Neuronal stem cell (in vitro differentiated cells): Measurements from ENCODE around the gene EIF4A3.

ENCODE experiments used
- DNase-seq: peaks from one replicate; pipeline ENCODE4 v3.0.0-alpha.2; 2013; ENCODE audit warnings: low spot score
- H2AFZ ChIP-seq: one replicate; pipeline ENCODE4 v1.6.1; 2013; ENCODE audit warnings: mild to moderate bottlenecking, low read length, inconsistent platforms
- H2AK5ac ChIP-seq: 2 replicates; pipeline ENCODE4 v1.6.1; 2013; ENCODE audit warnings: low read depth, mild to moderate bottlenecking, inconsistent platforms, low read length, moderate library complexity, mixed read lengths
- H2BK120ac ChIP-seq: 2 replicates; pipeline ENCODE4 v1.6.1; 2013; ENCODE audit warnings: low read depth, mild to moderate bottlenecking, inconsistent platforms, low read length, moderate library complexity, mixed read lengths
- H2BK12ac ChIP-seq: one replicate; pipeline ENCODE4 v1.6.1; 2013; ENCODE audit warnings: low read length, inconsistent platforms
- H2BK15ac ChIP-seq: 2 replicates; pipeline ENCODE4 v1.6.1; 2013; ENCODE audit warnings: mild to moderate bottlenecking, low read length, inconsistent platforms, mixed read lengths
- H2BK5ac ChIP-seq: one replicate; pipeline ENCODE4 v1.6.1; 2013; ENCODE audit warnings: inconsistent platforms, mild to moderate bottlenecking, low read length, moderate library complexity
- H3K14ac ChIP-seq: one replicate; pipeline ENCODE4 v1.6.1; 2013; ENCODE audit warnings: low read length, inconsistent platforms
- H3K18ac ChIP-seq: 2 replicates; pipeline ENCODE4 v1.6.1; 2013; ENCODE audit warnings: low read length, inconsistent platforms
- H3K23ac ChIP-seq: 2 replicates; pipeline ENCODE4 v1.6.1; 2013; ENCODE audit warnings: low read depth, mild to moderate bottlenecking, mixed read lengths, low read length, inconsistent platforms; ENCODE audit not compliant: poor library complexity
- H3K27ac ChIP-seq: replicated peaks from 3 replicates; pipeline ENCODE4 v1.5.1; 2013; ENCODE audit warnings: low read length, inconsistent platforms
- H3K27me3 ChIP-seq, 3 experiments: 2 replicates each; pipeline ENCODE4 v1.6.1; 2013; ENCODE audit warnings: low read length in 3 of 3, mild to moderate bottlenecking in 2 of 3, inconsistent platforms in 1 of 3, low read depth in 1 of 3, mixed read lengths in 1 of 3, moderate library complexity in 1 of 3; ENCODE audit not compliant: control insufficient read depth in 3 of 3, insufficient read depth in 3 of 3
- H3K36me3 ChIP-seq, 2 donors: replicated peaks in 1 of 2; 2 replicates each; pipeline ENCODE4 v1.6.1; 2013; ENCODE audit warnings: low read length in 2 of 2; ENCODE audit not compliant: control insufficient read depth in 2 of 2, insufficient read depth in 2 of 2
- H3K4ac ChIP-seq: 2 replicates; pipeline ENCODE4 v1.6.1; 2013; ENCODE audit warnings: inconsistent platforms, mild to moderate bottlenecking, low read length, moderate library complexity
- H3K4me1 ChIP-seq, 2 donors: 1 replicate in 1 of 2; 2 replicates in 1 of 2; pipeline ENCODE4 v1.6.1; 2013; ENCODE audit warnings: low read length in 2 of 2, low read depth in 1 of 2; ENCODE audit not compliant: control insufficient read depth in 2 of 2, insufficient read depth in 1 of 2
- H3K4me2 ChIP-seq: one replicate; pipeline ENCODE4 v1.6.1; 2013; ENCODE audit warnings: mild to moderate bottlenecking, low read length, inconsistent platforms; ENCODE audit not compliant: insufficient read depth, poor library complexity, severe bottlenecking
- H3K4me3 ChIP-seq, 2 donors: 2 replicates each; pipeline ENCODE4 v1.5.1; 2013; ENCODE audit warnings: low read length in 2 of 2, mild to moderate bottlenecking in 2 of 2, inconsistent platforms in 1 of 2, moderate library complexity in 1 of 2
- H3K79me1 ChIP-seq: one replicate; pipeline ENCODE4 v1.6.1; 2013; ENCODE audit warnings: low read depth, mild to moderate bottlenecking, inconsistent platforms, low read length, moderate library complexity
- H3K9ac ChIP-seq: one replicate; pipeline ENCODE4 v1.6.1; 2013; ENCODE audit warnings: mild to moderate bottlenecking, low read depth, low read length, inconsistent platforms; ENCODE audit not compliant: poor library complexity
- H3K9me3 ChIP-seq, 2 donors: replicated peaks in 1 of 2; 2 replicates each; pipeline versions ENCODE3 to v1.6.1; 2013; ENCODE audit warnings: low read length in 2 of 2, mild to moderate bottlenecking in 2 of 2, inconsistent platforms in 1 of 2, low read depth in 1 of 2, mixed read lengths in 1 of 2, moderate library complexity in 1 of 2; ENCODE audit not compliant: control insufficient read depth in 2 of 2, insufficient read depth in 1 of 2
- H4K8ac ChIP-seq: one replicate; pipeline ENCODE4 v1.6.1; 2013; ENCODE audit warnings: low read depth, mild to moderate bottlenecking, inconsistent platforms, low read length, moderate library complexity
- H4K91ac ChIP-seq: one replicate; pipeline ENCODE4 v1.6.1; 2013; ENCODE audit warnings: low read length, low read depth, mild to moderate bottlenecking, inconsistent platforms; ENCODE audit not compliant: poor library complexity
- WGBS, 2 donors: extraction: QIAGEN DNeasy Blood & Tissue Kit; methylation state at CpG; one replicate each; pipeline ENCODE4 v1.1.7; 2013; ENCODE audit warnings: missing lambda C conversion rate in 2 of 2, mixed read lengths in 1 of 2; ENCODE audit not compliant: insufficient read length in 2 of 2, insufficient replicate concordance in 1 of 2; ENCODE audit errors: extremely low coverage in 2 of 2; 5-methylcytosine and 5-hydroxymethylcytosine counted together

Gene EIF4A3

DNA sequence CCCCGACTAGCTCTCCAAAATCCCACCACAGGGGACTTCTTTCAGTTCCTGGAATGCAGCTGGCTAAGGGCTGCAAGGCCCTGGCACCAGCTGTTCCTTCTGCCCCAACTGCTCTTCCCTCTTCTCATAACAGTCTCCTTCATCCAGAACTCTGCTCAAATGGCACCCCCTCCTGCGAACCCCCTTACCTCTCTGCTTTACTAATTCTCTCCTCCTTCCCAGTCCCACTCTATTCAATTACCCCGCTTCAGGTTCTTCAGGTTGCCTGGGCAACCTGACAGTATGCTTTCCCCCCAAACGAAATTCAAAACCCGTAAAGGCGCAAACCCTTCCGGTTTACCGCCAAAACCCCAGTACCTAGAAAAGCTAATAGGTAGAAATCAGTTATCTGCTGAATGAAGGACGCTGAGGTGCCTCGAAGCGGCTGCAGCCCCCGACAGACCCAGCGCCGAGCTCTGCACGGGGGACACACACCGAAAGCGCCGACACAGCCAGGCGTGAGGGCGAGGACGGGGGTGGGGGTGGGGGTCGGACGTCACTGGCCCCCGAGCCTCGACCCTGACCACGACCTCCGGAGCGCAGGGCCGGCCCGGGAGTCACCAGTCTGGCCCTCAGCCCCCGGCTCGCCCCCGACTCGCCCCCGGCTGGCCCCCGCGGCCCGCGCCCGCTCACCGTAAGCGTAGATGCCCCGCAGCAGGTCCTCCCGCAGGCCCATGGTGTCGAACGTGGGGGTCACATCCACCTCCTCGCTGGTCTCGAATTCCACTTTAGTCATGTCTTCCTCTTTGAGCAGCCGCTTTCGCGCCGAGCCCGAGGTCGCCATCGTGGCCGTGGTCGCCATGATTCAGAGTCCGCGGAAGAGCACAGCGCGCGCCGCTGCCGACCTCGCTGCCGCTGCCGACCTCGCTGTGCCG, 550 bp downstream of the EIF4A3 start:
- Histone ChIP-seq H3K9me3 (no peaks in the 10 kb centered on the region), H3K9ac (peak overlapping the region; percentile 97), H2BK15ac (no peak overlapping the region), H3K4me2 (peak overlapping the region; percentile 74), H3K36me3 (peaks cover 11 to 43% of the 10 kb centered on the region in 2 donors), H3K14ac (no peak overlapping the region), H3K18ac (peak overlapping the region; percentile 91), H3K4me3 (peak overlapping the region; percentile 87 to 99), H3K27ac (peak overlapping the region; percentile 48), H4K8ac (no peak overlapping the region), H2AFZ (peak overlapping the region; percentile 85), H3K79me1 (peaks cover 9% of the 10 kb centered on the region), H2AK5ac (peak overlapping the region; percentile 34), H2BK12ac (no peak overlapping the region), H3K4ac (no peak overlapping the region), H3K23ac (peak overlapping the region; percentile 49), H3K27me3 (no peaks in the 10 kb centered on the region), H3K4me1 (peaks cover 10 to 21% of the 10 kb centered on the region in 2 donors), H4K91ac (no peak overlapping the region), H2BK5ac (peak overlapping the region; percentile 30), H2BK120ac (no peak overlapping the region)
- no CpG with 5 or more reads among the region's 69 CpGs for WGBS, 2 donors
- peak; percentile 42 for DNase-seq

- Histone ChIP-seq H4K91ac (peak overlapping the region; percentile 11), H3K4me3 (peak overlapping the region; percentile 87 to 99), H2BK12ac (no peak overlapping the region), H2AK5ac (no peak overlapping the region), H3K9ac (peak overlapping the region; percentile 53), H3K4me1 (peaks cover 10 to 19% of the 10 kb centered on the region in 2 donors), H3K9me3 (no peaks in the 10 kb centered on the region), H2BK120ac (no peak overlapping the region), H3K23ac (no peak overlapping the region), H3K27me3 (no peaks in the 10 kb centered on the region), H3K14ac (no peak overlapping the region), H3K36me3 (peaks cover 11 to 53% of the 10 kb centered on the region in 2 donors), H3K79me1 (peaks cover 9% of the 10 kb centered on the region), H3K27ac (no peak overlapping the region), H4K8ac (no peak overlapping the region), H3K4me2 (peak overlapping the region; percentile 74), H3K4ac (no peak overlapping the region), H2AFZ (no peak overlapping the region), H3K18ac (no peak overlapping the region), H2BK15ac (no peak overlapping the region), H2BK5ac (no peak overlapping the region)
- no CpG with 5 or more reads among the region's 10 CpGs for WGBS, 2 donors
- DNase-seq = no peak
Measured at GRCh38 chr17:80145076-80146075, 1.6 kb downstream of the EIF4A3 start.

DNA sequence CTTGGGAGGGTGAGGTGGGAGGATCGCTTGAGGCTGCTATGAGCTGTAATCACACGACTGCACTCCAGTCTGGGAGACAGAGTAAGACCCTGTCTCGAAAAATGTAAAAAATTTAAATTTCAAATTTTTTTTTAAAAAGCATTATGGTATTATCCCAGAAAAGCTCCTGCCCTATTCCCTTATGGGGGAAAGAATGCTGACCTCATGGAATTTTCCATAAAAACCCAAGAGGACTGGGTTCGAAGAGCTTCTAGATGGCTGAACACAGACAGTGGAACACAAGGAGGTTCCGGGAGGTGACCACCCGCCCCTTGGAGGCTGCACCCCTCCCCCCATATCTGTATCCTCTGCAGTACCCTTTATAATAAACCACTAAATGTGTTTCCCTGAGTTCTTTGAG, 4.0 kb downstream of the EIF4A3 start:
- H3K4me3 ChIP-seq = no peak overlapping the region
- H3K27ac ChIP-seq = peak overlapping the region; percentile 8
- no peaks in the 10 kb centered on the region for H3K9me3 ChIP-seq
- no peak overlapping the region for H3K4me2 ChIP-seq
- H3K79me1 ChIP-seq = peaks cover 9% of the 10 kb centered on the region
- H4K8ac ChIP-seq = no peak overlapping the region
- no CpG with 5 or more reads among the region's 6 CpGs for WGBS, 2 donors
- H4K91ac ChIP-seq = no peak overlapping the region
- no peak overlapping the region for H2AFZ ChIP-seq
- no peak overlapping the region for H2BK5ac ChIP-seq
- no peak overlapping the region for H3K23ac ChIP-seq
- no peak overlapping the region for H3K14ac ChIP-seq
- H3K36me3 ChIP-seq = peaks cover 25 to 77% of the 10 kb centered on the region in 2 donors
- H3K4me1 ChIP-seq = peaks cover 7 to 15% of the 10 kb centered on the region in 2 donors
- no peak overlapping the region for H3K18ac ChIP-seq
- DNase-seq = no peak
- H3K4ac ChIP-seq = no peak overlapping the region
- no peak overlapping the region for H2BK12ac ChIP-seq
- H2BK120ac ChIP-seq = no peak overlapping the region
- no peak overlapping the region for H3K9ac ChIP-seq
- H2AK5ac ChIP-seq = no peak overlapping the region
- H3K27me3 ChIP-seq = no peaks in the 10 kb centered on the region
- H2BK15ac ChIP-seq = no peak overlapping the region
